ENCODE results near the gene RXRA.

RXRA gene

DNA sequence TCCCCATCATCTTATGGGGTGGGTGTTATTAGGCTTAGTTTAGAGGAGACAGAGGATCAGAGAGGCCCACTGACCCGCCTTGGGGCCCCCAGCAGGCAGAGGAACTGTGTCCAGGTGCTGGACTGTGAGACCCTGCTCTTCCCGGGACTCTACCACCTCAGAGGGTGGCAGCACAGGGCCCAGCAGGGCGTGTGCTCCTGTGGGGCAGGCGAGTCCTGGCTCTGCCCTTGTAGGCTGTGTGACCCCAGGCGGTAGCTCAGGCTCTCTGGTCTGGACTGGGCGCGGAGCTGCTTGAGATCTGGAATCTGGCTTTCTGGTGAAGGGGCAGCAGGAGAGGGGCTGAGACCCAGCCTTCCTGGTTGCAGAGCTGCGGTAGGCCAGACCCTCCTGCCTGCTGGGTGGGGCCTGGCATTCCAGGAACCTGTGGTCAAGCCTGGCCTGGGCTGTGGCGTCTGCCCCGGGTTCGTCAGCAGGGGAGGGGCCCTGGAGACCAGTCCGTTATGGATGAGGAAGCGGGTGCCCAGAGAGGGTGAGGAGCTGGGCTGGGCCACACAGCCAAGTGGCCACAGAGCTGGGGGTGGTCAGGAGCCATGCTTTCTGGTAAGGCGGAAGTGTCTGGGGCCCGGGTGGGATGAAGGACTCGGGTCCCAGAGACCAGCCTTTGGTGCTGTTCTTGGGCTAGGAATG, 46.5 kb downstream of the RXRA start:
- no peak for TF ChIP-seq CTCF (IDR thresholded peaks at IDR 0.05; ENCODE audit: insufficient read depth, low read length, missing control alignments)
- H3K4me3 ChIP-seq (ENCODE audit: low read depth, low read length) = no peak overlapping the region
- no peak for DNase-seq (ENCODE audit: low read depth, low spot score)
- ChIA-PET POLR2A (interaction anchor here (0.5 to 0.7 kb wide), 2 partner anchors 55 to 86 kb away, joined by 3 read pairs; no protein-coding TSS in a partner anchor), CTCF (interaction anchor here (1.0 to 1.8 kb wide), 3 partner anchors 12 to 201 kb away, joined by 3 to 7 read pairs (median 5); no protein-coding TSS in a partner anchor)

DNA sequence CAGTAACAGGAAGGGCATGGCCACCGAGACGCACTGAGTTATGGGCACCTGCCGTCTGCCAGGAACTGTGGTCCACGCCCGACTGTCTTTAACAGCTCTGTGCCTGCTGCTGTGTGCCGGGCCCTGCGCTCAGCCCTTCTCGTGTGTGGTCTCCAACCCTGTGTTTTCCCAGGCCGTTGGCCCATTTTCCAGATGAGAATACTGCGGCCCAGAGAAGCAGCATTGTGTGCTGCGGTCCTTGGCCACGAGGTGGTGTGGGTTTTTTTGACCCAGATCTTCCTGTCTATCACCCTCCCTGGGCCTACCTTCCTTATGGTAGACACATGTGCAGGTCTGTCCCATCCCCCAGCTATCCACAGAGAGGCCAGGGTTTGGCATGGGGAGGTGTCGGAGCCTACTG, 47.0 kb downstream of the RXRA start:
- POLR2A ChIA-PET = interaction anchor here (0.7 kb wide), 1 partner anchor 55 kb away, joined by 3 read pairs; no protein-coding TSS in a partner anchor
- no peak for TF ChIP-seq CTCF (IDR thresholded peaks at IDR 0.05; ENCODE audit: insufficient read depth, low read length, missing control alignments)

GRCh38 chr9:134373953-134374300, 47.7 kb downstream of the RXRA start:
- DNase-seq (ENCODE audit: low read depth, low spot score) = no peak
- ChIA-PET POLR2A (no interaction called here), CTCF (interaction anchor here (1.8 kb wide), 1 partner anchor 203 kb away, joined by 7 read pairs; no protein-coding TSS in a partner anchor)
- H3K4me3 ChIP-seq (ENCODE audit: low read depth, low read length) = no peak overlapping the region
- no peak for TF ChIP-seq CTCF (IDR thresholded peaks at IDR 0.05; ENCODE audit: insufficient read depth, low read length, missing control alignments)

More for the DNA sequence above, 47.0 kb downstream of the RXRA start:
- no peak overlapping the region for H3K4me3 ChIP-seq (ENCODE audit: low read depth, low read length)
- no peak for DNase-seq (ENCODE audit: low read depth, low spot score)
- CTCF ChIA-PET = interaction anchor here (1.0 to 1.8 kb wide), 3 partner anchors 11 to 202 kb away, joined by 3 to 7 read pairs (median 5); no protein-coding TSS in a partner anchor

DNA sequence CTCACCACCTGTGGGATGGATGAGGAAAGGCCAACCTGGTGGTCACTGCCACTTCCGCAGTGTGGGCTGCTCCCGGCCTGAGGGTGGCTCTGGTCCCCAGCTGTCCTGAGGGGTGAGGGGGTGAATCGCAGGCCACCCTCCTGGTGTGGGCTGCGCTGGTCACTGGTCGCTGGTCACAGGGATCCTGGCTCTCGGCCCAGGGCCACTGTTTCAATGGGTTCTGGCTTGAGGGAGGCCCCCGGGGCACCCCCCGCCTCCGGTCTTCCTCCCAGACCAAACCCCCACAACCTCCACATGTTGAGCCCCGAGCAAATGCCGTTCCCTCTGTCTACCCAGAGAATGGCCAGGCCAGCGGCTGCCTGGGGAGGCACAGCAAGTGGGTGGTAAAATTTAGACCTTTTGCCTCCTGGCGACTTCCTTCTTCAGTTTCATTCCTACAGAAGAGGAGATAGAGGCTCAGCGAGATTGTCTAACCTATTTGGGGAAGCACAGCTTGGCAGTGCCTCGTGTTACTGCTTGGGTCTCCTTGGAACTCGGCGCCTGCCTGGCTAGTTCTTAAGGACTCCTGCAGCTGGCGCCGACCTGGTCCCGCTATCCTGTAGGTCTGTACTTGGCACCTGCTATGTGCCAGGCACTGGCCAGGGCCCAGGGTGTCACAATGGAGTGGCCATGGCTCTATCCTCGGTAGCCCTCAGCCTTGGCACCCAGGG, 48.2 kb downstream of the RXRA start:
- no peak overlapping the region for H3K4me3 ChIP-seq (ENCODE audit: low read depth, low read length)
- DNase-seq (ENCODE audit: low read depth, low spot score) = no peak
- POLR2A ChIA-PET = no interaction called here
- CTCF ChIA-PET = no interaction called here
- no peak for TF ChIP-seq CTCF (IDR thresholded peaks at IDR 0.05; ENCODE audit: insufficient read depth, low read length, missing control alignments)

DNA sequence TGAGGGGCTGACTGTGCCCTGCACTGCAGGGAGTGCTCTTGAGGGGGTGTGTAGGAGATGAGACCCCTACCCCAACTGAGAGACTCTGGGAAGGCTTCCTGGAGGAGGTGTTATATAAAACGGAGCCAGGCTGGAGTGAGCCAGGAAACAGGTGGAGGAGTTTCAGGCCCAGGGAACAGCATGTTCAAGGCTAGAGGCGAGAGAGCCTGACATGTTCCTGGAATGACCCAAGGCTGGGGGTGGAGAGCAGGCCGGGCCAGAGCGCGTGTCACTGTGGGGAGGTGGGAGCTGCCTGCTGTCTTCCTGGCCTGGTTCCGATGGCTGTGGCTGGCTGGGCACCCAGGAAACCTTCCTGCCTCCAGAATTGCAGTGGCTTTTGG, 48.7 kb downstream of the RXRA start:
- no peak for TF ChIP-seq CTCF (IDR thresholded peaks at IDR 0.05; ENCODE audit: insufficient read depth, low read length, missing control alignments)
- ChIA-PET CTCF (no interaction called here), POLR2A (no interaction called here)
- H3K4me3 ChIP-seq (ENCODE audit: low read depth, low read length) = no peak overlapping the region
- no peak for DNase-seq (ENCODE audit: low read depth, low spot score)
